CD4-positive, CD25-positive, alpha-beta regulatory T cell (primary cell): ENCODE measurements around the gene SLC26A8. TPM values are rescaled to one million over a fixed set of nuclear protein-coding genes. Genes with fewer than 3 reads are reported as not detected.

ENCODE experiments used
- ATAC-seq, 2 donors: fragments of 150-1000 bp; cut with Tn5 transposase; one replicate each; pipeline ENCODE4 v1.10.0; 2021; ENCODE audit warnings: low read depth in 2 of 2, moderate number of reproducible peaks in 2 of 2, moderate library complexity in 1 of 2
- DNase-seq, 3 donors: peaks; one replicate each; pipeline versions ENCODE4 v3.0.0 to v3.0.0-alpha.2; 2012 to 2022; ENCODE audit warnings: mixed read lengths in 1 of 3
- H3K27ac ChIP-seq: one replicate; pipeline ENCODE4 v1.7.0; 2013; ENCODE audit warnings: mild to moderate bottlenecking, low read length; ENCODE audit not compliant: insufficient read depth, poor library complexity, severe bottlenecking
- H3K27me3 ChIP-seq: one replicate; pipeline ENCODE4 v1.7.0; 2013; ENCODE audit warnings: low read length; ENCODE audit not compliant: control insufficient read depth, insufficient read depth
- H3K36me3 ChIP-seq: one replicate; pipeline ENCODE4 v1.7.0; 2013; ENCODE audit warnings: mild to moderate bottlenecking, low read length, moderate library complexity; ENCODE audit not compliant: control insufficient read depth, insufficient read depth
- H3K4me1 ChIP-seq: 2 replicates; pipeline ENCODE4 v1.7.0; 2013; ENCODE audit warnings: mild to moderate bottlenecking, low read length; ENCODE audit not compliant: insufficient read depth, control insufficient read depth, poor library complexity, severe bottlenecking
- H3K4me3 ChIP-seq: one replicate; pipeline ENCODE4 v1.7.0; 2013; ENCODE audit warnings: low read depth, mild to moderate bottlenecking, low read length, moderate library complexity
- H3K9me3 ChIP-seq, 2 experiments: 1 replicate in 1 of 2; 2 replicates in 1 of 2; pipeline ENCODE4 v1.7.0; 2013; ENCODE audit warnings: low read length in 2 of 2, mild to moderate bottlenecking in 1 of 2, moderate library complexity in 1 of 2; ENCODE audit not compliant: control insufficient read depth in 2 of 2
- H3K27ac Mint-ChIP-seq, 3 donors: one replicate each; pipeline ENCODE4 v1.8.0; 2020 to 2022; ENCODE audit warnings: mild to moderate bottlenecking in 3 of 3, mixed read lengths in 3 of 3, moderate library complexity in 2 of 3
- H3K27me3 Mint-ChIP-seq: one replicate; pipeline ENCODE4 v1.8.0; 2022; ENCODE audit warnings: mild to moderate bottlenecking, mixed read lengths
- H3K36me3 Mint-ChIP-seq: one replicate; pipeline ENCODE4 v1.8.0; 2020; ENCODE audit warnings: mixed read lengths
- H3K4me1 Mint-ChIP-seq, 4 donors: one replicate each; pipeline ENCODE4 v1.8.0; 2020 to 2022; ENCODE audit warnings: mixed read lengths in 4 of 4, mild to moderate bottlenecking in 1 of 4
- H3K4me3 Mint-ChIP-seq, 4 donors: one replicate each; pipeline ENCODE4 v1.8.0; 2020 to 2022; ENCODE audit warnings: mild to moderate bottlenecking in 4 of 4, mixed read lengths in 4 of 4, moderate library complexity in 3 of 4
- H3K9me3 Mint-ChIP-seq, 7 donors: one replicate each; pipeline ENCODE4 v1.8.0; 2020 to 2022; ENCODE audit warnings: mixed read lengths in 7 of 7, mild to moderate bottlenecking in 3 of 7, moderate library complexity in 2 of 7
- polyA plus RNA-seq, 4 donors: library from polyadenylated mRNA; unstranded; fragments of 300-500 nt; fragmentation: Illumina TruSeq; gene quantifications; one replicate each; pipeline ENCODE4 v1.2.3, GENCODE V29; 2021
- total RNA-seq: library from RNA; stranded (reverse); gene quantifications from one replicate; pipeline ENCODE4 v1.2.3, GENCODE V29; 2022

SLC26A8 gene
- total and polyA plus RNA-seq, 5 donors from 2014 or later = not detected

DNA sequence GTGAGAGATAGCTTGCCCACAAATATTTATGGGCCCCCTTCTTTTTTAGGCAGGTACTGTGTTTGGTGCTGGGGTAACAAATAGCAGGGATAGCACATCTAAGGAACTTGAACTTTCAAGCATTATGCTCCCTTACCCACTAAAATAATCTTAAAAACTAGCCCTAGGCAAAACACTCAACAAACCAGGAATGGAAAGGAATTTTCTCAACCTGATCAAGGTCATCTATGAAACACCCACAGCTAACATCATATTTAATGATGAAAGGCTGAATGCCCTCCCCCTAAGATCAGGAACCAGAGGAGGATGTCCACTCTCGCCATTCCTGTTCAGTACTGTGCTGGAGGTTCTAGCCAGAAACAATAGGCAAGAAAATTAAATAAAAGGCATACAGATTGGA is 94.8 kb downstream of the SLC26A8 start:
- no peak overlapping the region for H3K27ac ChIP-seq
- H3K27me3 Mint-ChIP-seq = peaks cover under 1% of the 10 kb centered on the region
- ATAC-seq (no peak), DNase-seq (no peak)
- no peak overlapping the region for H3K4me3 ChIP-seq
- peaks cover 0 to 2% (median 0%) of the 10 kb centered on the region in 7 donors for H3K9me3 Mint-ChIP-seq
- H3K4me1 ChIP-seq = no peaks in the 10 kb centered on the region
- H3K36me3 ChIP-seq = no peaks in the 10 kb centered on the region
- no peaks in the 10 kb centered on the region for H3K27me3 ChIP-seq
- H3K4me1 Mint-ChIP-seq = no peaks in the 10 kb centered on the region
- H3K4me3 Mint-ChIP-seq = peak overlapping the region in 1 of 4 donors; percentile 54
- H3K27ac Mint-ChIP-seq = no peak overlapping the region
- no peaks in the 10 kb centered on the region for H3K9me3 ChIP-seq
- no peaks in the 10 kb centered on the region for H3K36me3 Mint-ChIP-seq

DNA sequence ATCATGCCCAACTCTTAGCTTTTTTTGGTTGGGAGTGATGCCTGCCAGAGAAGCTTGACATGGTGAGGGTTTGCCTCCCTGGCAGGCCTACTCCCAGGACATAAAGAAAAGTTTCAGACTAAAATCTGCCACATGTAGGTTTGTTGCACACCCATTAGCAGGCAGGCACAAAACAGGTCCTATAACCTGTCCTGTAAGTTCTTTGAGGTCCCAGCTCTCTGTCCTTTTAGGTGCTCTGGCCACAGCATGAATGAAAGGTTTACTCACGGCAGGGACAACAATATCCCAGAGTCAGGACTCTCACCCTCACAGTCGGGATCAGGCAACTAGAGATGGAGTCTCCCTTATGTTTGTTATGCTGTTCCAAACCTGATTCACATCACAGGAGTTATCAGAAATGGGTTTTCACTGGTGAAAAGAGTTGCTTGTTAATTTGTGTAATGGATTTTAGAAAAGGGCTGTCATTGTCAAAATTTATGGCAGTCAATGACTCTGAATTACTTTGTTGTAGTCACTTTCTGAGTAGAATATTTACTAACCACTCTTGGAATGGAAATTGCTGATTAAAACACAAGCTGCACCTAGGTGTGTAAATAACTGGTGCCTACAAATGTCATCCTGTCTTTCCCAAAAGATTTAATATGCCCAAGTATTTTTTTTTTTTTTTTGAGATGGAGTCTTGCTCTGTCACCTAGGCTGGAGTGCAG is 97.8 kb downstream of the SLC26A8 start:
- no peaks in the 10 kb centered on the region for H3K27me3 ChIP-seq
- Mint-ChIP-seq H3K4me3 (no peak overlapping the region), H3K9me3 (no peaks in the 10 kb centered on the region), H3K27me3 (no peaks in the 10 kb centered on the region), H3K36me3 (no peaks in the 10 kb centered on the region), H3K4me1 (peaks cover 0 to 9% (median 4%) of the 10 kb centered on the region in 4 donors), H3K27ac (no peak overlapping the region)
- ATAC-seq = no peak
- no peaks in the 10 kb centered on the region for H3K36me3 ChIP-seq
- H3K4me3 ChIP-seq = no peak overlapping the region
- H3K9me3 ChIP-seq = no peaks in the 10 kb centered on the region
- H3K4me1 ChIP-seq = no peaks in the 10 kb centered on the region
- no peak overlapping the region for H3K27ac ChIP-seq
- DNase-seq = no peak

DNA sequence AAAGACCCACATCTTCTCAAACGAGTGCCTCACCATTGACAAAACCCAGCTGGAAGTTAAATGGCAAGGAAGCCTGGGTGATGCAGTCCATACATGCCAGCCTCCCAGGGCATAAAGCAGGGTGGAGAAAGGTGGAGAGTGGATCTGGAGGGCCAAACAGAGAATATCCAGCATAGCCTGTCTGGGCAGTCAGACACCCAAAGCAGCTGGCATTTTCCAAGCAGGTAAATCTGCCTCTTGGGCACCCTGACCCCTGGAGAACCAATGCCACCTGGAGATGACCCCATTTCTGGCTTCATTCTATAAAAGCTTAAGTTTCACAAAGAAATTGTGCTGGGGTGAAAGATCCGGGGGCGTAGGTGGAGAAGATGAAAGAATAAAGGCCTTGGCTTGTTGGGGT is 98.5 kb downstream of the SLC26A8 start:
- H3K4me3 Mint-ChIP-seq = no peak overlapping the region

DNA sequence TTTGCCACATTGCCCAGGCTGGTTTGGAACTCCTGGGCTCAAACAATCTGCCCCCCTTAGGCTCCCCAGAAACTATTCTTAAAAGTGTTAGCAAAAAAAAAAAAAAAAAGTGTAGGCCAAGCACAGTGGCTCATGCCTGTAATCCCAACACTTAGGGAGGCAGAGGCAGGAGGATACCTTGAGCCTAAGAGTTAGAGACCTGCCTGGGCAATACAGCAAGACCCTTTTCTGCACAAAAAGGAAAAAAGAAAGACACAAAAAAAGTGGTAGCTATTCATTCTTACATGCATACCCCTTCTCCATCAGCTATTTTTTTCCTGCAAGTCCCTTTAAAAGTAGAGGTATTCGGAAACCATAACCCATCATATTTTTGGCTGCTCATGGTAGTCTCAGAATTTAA is 100.3 kb downstream of the SLC26A8 start:
- Mint-ChIP-seq H3K36me3 (no peaks in the 10 kb centered on the region), H3K4me1 (peaks cover 0 to 21% (median 15%) of the 10 kb centered on the region in 4 donors), H3K9me3 (no peaks in the 10 kb centered on the region), H3K27ac (no peak overlapping the region), H3K27me3 (no peaks in the 10 kb centered on the region), H3K4me3 (peak overlapping the region in 2 of 4 donors; percentile 28 to 51)
- H3K4me1 ChIP-seq = peaks cover 9% of the 10 kb centered on the region
- no peaks in the 10 kb centered on the region for H3K36me3 ChIP-seq
- H3K27me3 ChIP-seq = no peaks in the 10 kb centered on the region
- DNase-seq (no peak), ATAC-seq (no peak)
- H3K9me3 ChIP-seq = no peaks in the 10 kb centered on the region
- H3K4me3 ChIP-seq = no peak overlapping the region
- H3K27ac ChIP-seq = no peak overlapping the region

More for the DNA sequence above, 98.5 kb downstream of the SLC26A8 start:
- Histone ChIP-seq H3K36me3 (no peaks in the 10 kb centered on the region), H3K4me1 (no peaks in the 10 kb centered on the region), H3K27me3 (no peaks in the 10 kb centered on the region), H3K9me3 (no peaks in the 10 kb centered on the region), H3K27ac (no peak overlapping the region), H3K4me3 (no peak overlapping the region)
- Mint-ChIP-seq H3K27ac (no peak overlapping the region), H3K4me1 (peaks cover 0 to 15% (median 8%) of the 10 kb centered on the region in 4 donors), H3K27me3 (no peaks in the 10 kb centered on the region), H3K36me3 (no peaks in the 10 kb centered on the region), H3K9me3 (no peaks in the 10 kb centered on the region)
- DNase-seq (no peak), ATAC-seq (no peak)

DNA sequence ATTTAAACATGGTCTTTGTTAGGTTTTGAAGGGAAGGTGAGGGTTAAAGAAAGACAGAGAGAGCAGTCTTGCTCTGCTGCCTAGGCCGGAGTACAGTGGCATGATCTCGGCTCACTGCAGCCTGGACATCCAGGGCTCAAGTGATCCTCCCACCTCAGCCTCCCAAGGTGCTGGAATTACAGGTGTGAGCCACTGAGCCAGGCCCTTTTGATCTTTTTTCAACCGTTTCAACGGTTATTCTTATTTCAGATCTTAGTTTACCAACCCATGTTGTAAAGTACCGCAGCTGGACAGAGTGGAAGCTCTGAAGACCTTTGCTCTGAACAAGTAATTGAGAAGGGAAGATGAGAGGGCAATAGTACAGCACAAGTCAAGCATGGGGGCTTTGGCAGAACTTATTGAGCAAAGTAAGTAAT is 102.3 kb downstream of the SLC26A8 start:
- Histone ChIP-seq H3K4me3 (peak overlapping the region; percentile 93), H3K4me1 (peaks cover 29% of the 10 kb centered on the region)
- peak overlapping the region in 1 of 3 donors; percentile 85 for H3K27ac Mint-ChIP-seq

DNA sequence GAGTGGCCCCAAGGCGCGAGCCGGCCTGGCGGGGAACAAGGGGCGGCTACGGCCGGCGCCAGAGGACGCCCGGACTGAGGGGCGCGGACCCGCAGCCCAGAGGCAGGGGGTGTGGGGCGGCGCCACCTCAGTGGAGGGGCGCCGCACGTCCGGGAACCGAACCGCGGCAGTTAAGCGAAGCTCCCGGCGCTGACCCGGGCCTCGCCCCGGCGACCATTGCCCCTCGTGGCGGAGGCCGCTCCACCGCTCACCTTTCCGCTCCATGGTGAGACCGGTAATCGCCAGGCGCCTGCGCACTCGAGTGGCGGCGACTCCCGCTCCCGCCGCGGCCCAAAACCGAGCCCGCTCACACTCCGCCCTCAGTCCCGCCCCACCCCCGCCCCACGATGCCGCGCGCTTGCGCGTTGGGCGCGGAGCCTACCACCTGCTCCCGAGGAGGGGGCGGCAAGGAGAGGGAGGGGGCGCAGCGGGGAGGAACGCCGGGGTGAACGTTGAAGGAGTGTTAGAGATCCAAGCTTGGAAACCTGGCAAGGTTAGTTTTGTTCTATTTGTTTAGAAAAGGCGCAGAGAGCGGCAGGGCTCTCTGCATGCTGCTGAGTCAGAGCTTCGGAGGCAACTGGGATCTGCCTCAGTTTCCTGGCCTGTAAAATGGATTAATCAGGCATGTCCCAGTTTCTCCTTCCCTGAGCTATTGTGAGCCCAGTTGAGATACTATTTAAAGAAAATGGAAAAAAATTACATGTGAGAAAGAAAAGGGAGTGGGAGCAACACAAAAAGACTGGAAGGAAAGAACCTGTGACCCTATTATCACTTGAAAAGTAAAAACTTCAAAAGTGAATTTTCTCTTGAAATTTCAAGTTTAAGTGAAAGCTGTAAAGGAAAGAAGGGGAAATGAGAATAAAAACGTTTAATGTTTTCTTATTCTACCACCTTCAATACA is 103.4 kb downstream of the SLC26A8 start, which contains the start of gene SRPK1:
Gene SRPK1 (minus strand): TSS at position 306 of the 940 bp plus-strand sequence. CDS start 42 bp downstream, at position 264.
- peak within 1 kb of the TSS; percentile 74 for H3K27ac ChIP-seq
- H3K4me3 ChIP-seq = peak within 1 kb of the TSS; percentile 93
- ATAC-seq = peak; percentile 80
- Mint-ChIP-seq H3K9me3 (no peaks in the 10 kb centered on the region), H3K27me3 (no peaks in the 10 kb centered on the region), H3K4me3 (peak within 1 kb of the TSS; percentile 94 to 99 (median 96)), H3K27ac (peak within 1 kb of the TSS; percentile 90 to 98 (median 93)), H3K4me1 (peaks cover 13 to 48% (median 38%) of the 10 kb centered on the region in 4 donors), H3K36me3 (no peaks in the 10 kb centered on the region)
- peaks cover 31% of the 10 kb centered on the region for H3K4me1 ChIP-seq
- H3K9me3 ChIP-seq = no peaks in the 10 kb centered on the region
- peak; percentile 80 to 90 (median 81) for DNase-seq
- H3K27me3 ChIP-seq = no peaks in the 10 kb centered on the region
- no peaks in the 10 kb centered on the region for H3K36me3 ChIP-seq

More for the DNA sequence above, 102.3 kb downstream of the SLC26A8 start:
- no peaks in the 10 kb centered on the region for H3K27me3 Mint-ChIP-seq
- H3K27ac ChIP-seq = no peak overlapping the region
- H3K27me3 ChIP-seq = no peaks in the 10 kb centered on the region
- H3K36me3 Mint-ChIP-seq = no peaks in the 10 kb centered on the region
- H3K4me1 Mint-ChIP-seq = peaks cover 10 to 40% (median 33%) of the 10 kb centered on the region in 4 donors
- no peaks in the 10 kb centered on the region for H3K36me3 ChIP-seq
- DNase-seq = no peak
- no peaks in the 10 kb centered on the region for H3K9me3 ChIP-seq
- no peak for ATAC-seq
- H3K9me3 Mint-ChIP-seq = no peaks in the 10 kb centered on the region
- peak overlapping the region; percentile 87 to 96 (median 90) for H3K4me3 Mint-ChIP-seq

DNA sequence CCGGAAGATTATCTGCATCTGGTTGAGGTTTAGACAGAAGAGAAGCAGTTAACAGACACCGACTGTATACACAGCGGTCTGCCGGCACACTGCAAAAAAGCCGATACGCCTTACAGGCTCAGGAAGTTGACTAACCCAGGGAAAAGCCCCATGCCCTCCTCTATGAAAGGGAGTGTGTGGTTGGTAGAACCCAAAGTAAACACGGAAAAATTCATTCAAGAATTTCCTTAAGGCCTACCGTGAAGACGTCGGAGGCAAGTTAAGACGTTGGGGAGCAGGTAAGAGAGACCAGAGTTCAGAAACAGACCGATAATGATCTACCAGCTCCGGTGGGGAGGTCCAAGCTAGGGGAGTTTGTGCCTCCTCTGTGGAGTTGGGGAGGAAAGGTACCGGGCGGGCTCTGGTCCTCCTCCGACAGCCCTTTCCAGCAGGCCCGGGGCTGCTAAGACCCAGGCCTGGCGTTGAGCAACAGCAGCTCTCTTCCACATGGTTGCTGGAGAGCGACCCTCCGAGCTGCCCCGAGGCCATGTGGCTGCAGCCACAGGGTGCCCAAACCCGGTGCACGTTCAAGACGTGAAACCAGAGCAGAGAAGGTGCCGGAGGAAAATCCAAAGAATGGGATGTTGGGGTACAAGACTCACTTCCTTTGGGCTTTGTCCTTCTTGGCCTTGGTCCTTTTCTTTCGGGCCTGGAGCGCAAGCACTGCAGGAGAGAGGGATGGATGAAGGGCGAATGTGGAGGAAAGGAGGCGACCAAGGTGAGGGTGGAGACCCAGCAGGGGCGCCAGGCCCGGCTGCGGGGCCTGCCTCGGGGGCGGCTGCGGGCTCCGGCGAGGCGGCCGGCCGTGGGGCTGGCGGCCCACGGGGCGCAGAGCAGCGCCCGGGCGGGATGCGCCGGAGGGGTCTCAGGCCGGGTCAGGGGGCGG is 104.4 kb downstream of the SLC26A8 start:
- ATAC-seq (peak; percentile 43 to 44), DNase-seq (peak; percentile 16 to 54 (median 30))
- Histone ChIP-seq H3K27ac (peak overlapping the region; percentile 74), H3K36me3 (peaks cover 4% of the 10 kb centered on the region), H3K4me1 (peaks cover 31% of the 10 kb centered on the region), H3K4me3 (peak overlapping the region; percentile 84), H3K27me3 (no peaks in the 10 kb centered on the region), H3K9me3 (no peaks in the 10 kb centered on the region)
- H3K4me3 Mint-ChIP-seq = peak overlapping the region; percentile 94 to 99 (median 96)
- H3K27me3 Mint-ChIP-seq = no peaks in the 10 kb centered on the region
- no peaks in the 10 kb centered on the region for H3K36me3 Mint-ChIP-seq
- peaks cover 13 to 48% (median 40%) of the 10 kb centered on the region in 4 donors for H3K4me1 Mint-ChIP-seq
- H3K27ac Mint-ChIP-seq = peak overlapping the region; percentile 90 to 98 (median 93)
- no peaks in the 10 kb centered on the region for H3K9me3 Mint-ChIP-seq
